ENCODE measurements around the gene OSBPL5. TPM values are rescaled to one million over a fixed set of nuclear protein-coding genes. Genes with fewer than 3 reads are reported as not detected.

OSBPL5 gene
- total RNA-seq, 1 donor from 2014 or later, result 16.6 TPM

DNA sequence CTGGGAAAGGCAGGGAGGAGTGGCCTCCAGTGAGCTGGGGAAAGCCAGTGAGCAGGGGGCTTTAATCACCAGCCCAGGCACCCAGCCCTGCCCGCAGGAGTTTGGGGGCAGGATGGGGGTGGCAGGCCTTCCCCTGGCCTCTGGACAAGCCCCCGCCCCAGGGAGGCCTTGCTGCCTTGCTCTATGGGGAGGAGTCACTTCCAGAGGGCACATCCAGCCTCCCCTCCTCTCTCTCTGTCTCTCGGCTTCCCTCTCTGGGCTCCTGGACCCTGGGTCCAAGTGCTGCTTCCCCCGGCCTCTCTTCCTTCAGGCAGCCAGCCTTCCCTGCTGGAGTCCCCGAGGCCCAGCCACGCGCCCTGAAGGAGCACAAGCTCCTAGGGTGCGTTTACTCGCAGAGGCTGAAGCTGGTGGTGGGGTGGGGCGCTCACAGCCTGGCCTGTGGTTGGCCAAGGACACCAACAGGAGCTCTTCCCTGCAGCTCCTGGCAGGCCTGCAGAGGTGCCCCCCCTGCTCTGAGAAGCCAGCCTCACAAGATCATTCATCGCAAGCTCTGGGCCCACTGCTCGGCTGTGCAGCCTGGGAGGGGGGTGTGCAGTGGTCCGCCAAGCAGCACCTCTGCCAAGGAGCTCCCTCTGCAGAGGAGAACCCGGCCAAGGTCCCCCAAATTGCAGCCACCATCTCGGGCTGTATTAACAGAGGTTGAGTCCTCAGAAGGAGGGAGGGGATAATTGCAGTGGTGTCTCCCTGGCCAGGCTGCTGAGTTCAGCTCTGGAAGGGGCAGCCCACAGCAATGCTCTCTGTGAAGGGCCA, 25.4 kb downstream of the OSBPL5 start:
- intact Hi-C loops (cut with DNase I), result no loop called here
- no peak for DNase-seq (ENCODE audit: low spot score)

DNA sequence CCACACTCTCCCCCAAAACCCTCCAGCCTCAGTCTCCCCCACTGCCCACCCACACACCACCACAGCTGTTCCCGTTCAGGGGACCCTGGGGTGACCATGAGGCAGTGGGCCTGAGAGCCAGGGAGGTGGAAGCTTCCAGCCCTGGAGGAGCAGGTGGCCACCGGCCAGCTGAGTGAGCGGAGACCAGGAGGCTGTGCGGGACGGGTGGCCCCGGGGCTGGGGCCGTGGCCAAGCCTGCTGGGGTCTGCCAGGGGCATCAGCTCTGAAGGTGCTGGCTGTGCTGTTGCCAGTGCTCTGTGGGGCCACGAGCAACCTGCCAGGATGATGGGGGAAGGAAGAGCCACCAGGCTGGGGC, 26.0 kb downstream of the OSBPL5 start:
- intact Hi-C loops (cut with DNase I), result no loop called here
- DNase-seq (ENCODE audit: low spot score), result no peak

DNA sequence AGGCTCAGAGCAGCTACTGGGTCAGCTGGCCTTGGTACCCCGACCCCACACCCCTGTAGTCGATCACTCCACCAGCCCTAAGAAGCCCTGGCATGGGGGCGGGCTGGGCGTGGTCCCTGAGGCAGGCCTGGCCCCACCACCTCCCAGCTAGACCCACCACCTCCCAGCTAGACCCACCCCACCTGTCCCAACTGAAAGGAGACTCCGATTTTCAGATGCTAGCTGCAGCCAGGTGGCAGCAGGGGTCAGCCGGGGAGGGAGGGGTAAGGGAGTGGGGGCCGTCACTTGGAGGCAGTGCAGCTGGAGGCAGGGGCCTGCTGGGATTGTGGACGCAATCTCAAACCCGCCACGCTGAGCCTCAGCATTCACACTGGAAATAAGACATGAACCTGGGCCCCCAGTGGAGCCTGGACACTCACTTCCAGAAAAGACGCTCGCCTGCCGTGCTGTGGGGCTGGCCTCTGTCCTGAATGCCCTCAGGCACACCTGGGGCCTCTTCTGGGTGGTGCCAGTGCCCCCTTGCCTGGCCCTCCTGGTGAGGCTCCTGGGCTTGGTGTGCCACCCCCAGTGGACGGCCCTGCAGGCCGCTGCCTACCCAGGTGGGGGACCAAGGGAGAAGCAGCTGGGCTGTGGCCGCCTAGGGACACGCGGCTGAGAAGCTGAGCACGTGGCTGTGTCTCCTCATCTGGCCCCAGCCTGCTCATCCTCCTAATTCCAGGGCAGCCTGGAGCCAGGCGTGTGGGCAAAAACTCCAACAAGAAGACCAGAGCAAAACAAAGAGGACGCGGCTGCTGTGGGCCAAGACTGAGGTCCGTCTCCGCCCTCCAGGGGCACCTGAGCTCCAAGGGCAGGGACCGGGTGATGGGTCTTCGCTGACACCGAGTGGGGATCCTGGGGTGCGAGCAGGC, 26.7 kb downstream of the OSBPL5 start:
- DNase-seq (ENCODE audit: low spot score), result no peak
- intact Hi-C loops (cut with DNase I), result no loop called here

DNA sequence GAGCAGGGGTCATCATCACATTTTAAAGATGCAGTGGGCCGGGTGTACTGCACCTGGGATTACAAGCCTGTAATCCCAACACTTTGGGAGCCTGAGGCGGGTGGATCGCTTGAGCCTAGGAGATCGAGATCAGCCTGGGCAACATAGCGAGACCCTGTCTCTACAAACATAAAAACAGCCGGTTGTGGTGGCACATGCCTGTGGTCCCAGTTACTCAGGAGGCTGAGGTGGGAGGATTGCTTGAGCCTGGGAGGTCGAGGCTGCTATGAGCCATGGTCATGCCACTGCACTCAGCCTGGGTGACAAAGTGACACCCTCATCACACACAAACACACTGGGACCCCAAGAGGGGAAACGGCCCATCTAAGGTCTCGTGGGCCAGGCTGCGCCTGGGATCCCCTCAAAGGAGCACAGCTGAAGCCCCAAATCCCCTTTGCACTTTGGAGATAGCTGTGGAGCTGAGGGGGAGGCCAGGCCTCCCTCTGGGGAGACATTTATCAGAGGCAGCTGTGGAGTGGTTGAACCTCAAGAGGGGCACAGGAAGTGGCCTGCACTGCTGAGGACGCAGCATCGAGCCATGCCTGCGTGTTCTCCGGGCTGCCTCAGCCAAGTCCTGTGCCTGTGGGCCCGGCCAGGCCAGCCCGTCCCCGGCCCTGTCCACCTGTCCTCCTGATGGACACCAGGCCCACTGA, 27.5 kb downstream of the OSBPL5 start:
- DNase-seq (ENCODE audit: low spot score), result peak; percentile 66
- intact Hi-C loops (cut with DNase I), result no loop called here

DNA sequence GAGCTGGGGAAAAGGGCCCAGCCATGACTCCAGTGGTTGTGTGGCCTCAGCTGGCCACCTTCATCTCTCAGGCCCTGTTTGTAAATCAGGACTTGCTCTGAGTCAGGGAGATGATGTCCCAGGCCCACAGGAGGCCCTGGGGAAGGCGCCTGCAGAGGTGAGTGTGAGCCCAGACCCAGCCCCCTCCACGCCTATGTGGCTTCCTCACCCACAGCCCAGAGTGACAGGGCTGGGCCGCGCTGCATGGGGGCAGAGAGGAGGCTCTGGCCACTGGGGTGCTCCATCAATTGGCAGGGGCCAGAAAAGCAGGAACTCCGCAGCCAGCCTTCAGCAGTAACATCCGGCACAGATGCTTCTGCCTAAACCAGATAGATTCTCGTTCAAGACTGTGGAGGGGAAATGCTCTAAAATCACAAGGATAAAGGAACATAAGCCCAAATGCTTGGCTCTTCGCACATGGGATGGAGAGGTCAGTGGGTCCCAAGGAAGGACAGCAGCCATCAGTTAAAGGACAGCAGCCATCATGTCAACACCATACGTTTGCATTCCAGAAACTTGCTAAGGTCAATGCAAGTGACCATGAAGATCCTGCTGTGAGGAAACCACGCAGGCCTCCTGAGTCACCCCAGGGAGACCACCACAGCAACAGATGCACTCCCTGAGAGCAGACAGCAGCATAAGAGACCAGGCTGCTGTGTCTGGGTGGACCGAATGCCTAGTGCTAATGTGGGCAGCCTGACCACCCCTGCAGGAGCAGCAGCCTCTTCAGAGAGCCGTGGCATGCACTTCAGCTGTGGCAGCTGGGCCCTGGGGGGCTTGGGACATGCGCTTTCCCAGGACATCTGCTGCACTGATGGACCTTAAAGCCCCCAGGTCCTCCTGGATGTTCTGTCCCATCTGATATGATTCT, 28.3 kb downstream of the OSBPL5 start:
- intact Hi-C loops (cut with DNase I), result no loop called here
- peak; percentile 60 for DNase-seq (ENCODE audit: low spot score)

DNA sequence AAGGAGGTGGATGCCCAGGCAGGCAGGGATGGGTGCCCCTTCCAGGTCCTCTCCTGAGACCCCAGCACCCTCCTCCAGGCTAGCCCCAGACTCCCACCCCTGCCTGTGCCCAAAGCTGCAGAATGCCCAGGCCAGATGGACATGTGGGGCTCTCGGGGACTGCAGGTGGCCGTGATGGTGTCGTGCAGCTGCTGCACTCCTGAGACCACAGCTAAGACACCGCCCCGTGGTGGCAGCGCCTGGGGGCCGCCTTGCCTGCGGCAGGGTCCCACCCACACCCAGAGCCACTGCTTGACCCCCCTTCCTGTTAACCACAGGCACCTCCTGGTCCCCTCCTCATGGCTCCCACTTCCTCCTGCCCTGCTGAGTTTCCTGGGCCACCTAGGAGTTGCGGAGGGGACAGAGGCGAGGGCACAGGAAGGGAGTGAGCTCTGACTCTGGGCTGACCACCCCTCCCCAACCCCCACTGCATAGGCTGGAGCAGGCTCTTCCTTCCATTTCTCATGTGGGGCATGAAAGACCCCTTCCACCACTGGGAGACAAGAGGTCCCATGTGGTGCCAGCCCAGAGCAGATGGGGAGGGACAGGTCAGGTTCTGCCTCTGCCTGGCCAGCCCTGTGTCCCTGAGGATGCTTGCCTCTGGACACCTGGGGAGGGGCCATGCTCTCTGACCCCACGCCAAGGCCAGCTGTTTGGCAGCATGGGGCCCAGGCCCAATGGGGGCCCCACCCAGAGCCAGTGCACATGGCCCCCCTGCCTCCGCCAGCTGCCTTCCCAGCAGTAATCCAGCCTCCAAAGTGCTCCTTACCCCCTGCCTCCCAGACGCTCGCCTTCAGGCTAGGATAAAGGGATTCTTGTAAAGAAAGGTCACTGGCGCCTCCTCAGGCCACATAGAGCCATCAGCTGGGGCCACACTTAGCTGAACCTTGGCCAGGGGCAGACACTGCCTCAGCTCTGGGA, 29.3 kb downstream of the OSBPL5 start:
- intact Hi-C loops (cut with DNase I), result no loop called here
- DNase-seq (ENCODE audit: low spot score), result peak; percentile 71

DNA sequence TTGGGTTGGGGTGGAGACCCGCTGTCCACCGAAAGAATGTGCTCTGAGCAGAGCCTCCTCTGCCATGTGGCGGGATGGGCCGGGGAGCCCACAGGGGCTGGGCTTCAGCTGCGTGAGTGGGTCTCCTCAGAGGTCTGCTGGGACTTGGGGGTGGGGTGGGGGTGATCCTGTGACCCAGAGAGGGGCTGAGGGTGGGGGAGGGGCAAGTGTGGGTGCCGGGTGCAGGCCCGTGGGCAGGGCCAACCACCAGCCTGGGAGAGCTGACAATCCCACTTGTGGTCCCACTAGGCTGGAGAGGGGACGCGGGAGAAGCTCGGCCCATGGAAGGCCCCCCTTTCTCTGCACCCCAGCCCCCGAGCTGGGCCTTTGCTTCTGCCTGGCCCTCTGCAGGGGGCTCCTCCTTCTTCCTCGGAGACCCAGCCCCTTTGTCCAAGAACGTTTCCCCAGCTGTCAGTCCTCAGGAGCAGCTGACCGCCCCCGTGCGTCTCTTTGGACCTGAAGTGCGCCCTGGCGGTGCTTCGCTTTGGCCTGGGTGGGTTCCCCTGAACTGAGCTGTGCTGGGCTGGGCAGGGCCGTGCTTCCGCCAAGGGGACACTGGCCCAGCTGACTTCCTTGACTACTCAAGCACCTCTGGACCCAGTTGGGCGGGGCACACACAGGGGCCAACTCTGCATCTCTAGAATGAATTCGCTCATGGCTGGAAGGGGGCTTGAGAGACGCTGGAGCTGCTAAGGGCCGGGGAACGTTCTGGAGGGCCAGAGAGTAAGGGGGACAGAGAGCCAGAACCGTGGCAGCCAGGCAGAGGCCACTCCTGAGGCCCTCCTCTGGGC, 30.2 kb downstream of the OSBPL5 start:
- intact Hi-C loops (cut with DNase I), result no loop called here

DNA sequence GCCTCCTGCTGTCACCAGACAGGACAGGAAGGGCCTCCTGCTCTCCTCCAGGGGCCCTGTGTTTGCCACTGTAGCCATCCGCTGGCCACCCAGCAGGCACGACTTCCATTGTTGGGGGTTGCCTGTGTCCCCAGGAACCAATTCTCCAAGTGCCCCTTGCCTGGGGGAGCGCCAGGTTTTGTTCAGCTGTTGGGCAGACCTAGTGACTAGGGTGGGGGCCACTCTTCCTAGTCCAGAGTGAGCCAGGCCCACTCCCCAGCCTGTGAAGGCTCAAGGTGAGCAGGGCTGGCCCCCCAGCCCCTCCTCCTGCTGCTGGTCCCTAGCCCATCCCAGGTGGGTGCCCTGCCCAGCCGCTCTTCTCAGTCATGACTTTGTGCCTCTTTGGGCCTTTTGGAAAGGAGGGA, 30.9 kb downstream of the OSBPL5 start:
- no peak for DNase-seq (ENCODE audit: low spot score)
- intact Hi-C loops (cut with DNase I), result no loop called here

More for the DNA sequence above, 30.2 kb downstream of the OSBPL5 start:
- peak; percentile 69 for DNase-seq (ENCODE audit: low spot score)

DNA sequence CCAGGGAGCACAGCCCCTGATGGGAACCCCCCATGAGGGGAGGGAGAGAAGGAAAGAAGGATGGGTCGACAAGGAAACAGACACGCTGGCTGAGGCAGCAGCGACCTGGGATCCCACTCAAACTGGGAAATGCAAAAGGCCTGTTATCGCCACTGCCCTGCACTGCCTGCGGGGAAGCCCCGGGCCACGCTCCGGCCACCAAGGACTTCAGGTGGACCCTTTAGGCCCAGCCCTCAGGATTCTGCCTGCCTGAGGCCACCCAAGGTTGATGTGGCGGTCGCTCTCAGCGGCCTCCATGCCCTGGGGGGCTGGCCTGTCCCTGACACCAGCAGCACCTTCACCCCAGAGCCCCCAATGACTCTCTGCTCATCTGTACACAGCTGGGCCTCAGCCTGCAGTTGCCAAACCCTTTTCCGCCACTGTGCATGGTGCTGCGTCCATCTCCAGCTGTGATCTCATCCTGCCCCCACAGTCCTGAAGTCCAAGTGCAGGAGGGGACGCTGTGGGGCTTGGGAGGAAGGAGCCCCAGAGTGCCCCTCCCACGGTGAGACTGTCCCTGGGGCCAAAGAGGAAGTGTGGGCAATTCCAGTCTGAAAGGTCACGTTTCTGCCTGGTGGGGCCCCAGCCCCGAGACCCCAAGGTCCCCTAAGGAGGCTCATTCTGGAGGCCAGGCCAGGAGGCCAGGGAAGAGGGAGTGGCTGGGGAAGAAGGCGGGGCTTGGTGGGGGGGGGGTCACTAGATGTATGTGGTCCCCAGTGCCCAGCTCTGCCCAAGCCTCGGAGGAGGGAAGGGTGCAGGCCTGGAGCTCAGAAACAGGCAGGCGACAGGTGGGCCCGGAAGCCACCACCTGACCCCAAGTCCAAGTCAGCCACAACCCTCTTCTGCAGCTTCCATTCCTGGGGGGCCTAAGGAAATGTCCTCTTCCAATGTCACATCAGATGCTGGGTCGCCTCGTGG, 31.6 kb downstream of the OSBPL5 start:
- intact Hi-C loops (cut with DNase I), result no loop called here
- DNase-seq (ENCODE audit: low spot score), result peak; percentile 72

DNA sequence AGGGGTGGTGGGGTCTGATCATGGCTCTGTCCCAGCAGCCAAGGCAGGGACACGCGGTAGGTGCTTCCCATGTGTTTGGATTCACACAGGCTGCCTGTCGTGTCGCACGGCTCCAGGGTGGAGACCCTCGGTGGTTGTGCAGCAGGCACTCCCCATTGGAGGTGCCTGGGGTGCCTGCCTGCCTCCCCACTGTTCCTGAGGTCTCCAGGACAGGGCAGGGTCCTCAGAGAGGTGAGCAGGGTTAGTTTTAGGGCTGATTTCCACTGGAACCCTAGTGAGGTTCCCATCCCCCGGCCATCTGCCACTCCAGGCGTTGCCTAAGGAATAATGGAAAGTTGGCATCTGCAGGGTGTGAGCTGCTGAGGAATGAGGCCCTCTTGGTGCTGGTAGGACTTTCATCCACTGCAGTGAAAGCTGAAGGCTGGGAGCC, 32.3 kb downstream of the OSBPL5 start:
- intact Hi-C loops (cut with DNase I), result no loop called here
- no peak for DNase-seq (ENCODE audit: low spot score)

DNA sequence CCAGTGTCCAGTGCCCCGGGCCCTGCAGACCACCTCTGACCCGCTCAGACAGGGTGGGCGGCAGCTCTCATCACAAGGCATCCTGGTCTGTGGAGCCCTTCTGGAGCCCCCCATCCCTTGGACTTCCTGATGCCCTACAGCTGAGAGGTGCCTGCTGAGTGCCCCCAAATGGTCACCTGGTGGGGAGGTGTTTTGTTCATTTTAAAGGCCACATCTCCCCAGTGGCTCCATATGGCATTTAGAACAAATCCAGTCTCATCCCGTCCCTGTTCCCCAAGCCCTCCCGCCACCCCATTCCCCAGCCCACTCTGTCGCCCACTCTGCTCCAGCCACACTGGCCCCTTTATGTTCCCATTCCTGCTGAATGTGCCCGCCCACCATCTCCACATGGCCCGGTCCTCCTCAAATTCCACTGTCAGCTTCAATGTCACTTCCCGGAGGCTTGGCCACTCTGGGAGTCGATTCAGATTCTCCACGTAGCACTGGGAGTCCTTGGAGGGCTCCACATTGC, 32.8 kb downstream of the OSBPL5 start:
- DNase-seq (ENCODE audit: low spot score), result no peak
- intact Hi-C loops (cut with DNase I), result no loop called here

DNA sequence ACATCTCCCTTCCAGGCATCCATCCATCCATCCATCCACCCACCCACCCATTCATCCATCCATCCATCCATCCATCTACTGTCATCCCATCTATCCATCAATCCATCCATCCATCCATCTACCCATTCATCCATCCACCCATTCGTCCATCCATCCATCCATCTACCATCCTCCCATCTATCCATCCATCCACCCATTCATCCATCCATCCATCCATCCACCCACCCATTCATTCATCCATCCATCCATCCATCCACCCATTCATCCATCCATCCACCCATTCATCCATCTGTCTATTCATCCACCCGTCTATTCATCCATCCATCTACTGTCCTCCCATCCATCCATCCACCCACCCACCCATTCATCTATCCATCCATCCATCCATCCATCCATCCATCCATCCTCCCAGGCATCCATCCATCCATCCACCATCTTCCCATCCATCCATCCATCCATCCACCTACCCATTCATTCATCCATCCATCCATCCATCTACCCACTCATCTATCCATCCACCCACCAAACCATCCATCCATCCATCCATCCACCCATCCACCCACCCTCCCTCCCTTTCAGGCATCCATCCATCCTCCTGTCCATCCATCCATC, 33.7 kb downstream of the OSBPL5 start:
- intact Hi-C loops (cut with DNase I), result no loop called here
- no peak for DNase-seq (ENCODE audit: low spot score)

DNA sequence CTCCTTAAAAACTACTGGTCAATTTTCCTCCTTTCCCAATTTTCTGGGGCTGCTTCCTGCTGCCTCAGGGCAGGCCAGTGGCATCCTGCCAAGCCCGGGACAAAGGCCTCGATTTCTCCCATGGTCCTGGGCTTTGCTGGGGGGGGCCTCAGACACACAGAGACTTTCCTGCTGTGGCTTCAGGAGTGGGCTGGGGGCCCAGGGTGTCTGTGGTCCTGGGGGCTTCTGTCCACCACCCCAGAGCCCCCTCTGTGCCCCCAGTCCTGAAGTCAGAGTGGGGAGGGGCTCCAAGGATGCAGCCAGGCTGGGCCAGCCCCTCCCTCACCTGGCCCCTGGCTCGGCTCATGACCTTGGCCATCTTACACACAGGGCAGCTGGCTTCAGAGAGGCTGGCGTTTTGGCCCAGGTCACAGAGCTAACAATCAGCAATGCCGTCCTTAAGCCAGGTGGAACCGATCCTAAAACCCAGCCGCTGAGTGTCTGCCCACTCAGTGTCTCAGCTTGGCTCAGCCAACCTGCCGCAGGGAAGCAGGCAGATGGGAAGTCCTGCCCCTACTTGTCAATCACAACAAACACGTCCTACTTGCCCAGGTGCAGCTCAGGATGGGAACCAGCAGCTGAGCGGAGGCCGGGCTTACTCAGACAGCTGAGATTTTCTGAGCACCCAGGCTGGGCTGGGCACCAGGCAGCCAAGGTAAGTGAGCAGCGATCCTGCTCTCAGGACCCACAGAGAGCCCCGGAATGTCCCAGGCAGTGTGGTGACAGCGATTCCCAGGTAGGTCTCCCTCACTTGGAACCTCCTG, 34.6 kb downstream of the OSBPL5 start:
- intact Hi-C loops (cut with DNase I), result no loop called here
- peak; percentile 72 for DNase-seq (ENCODE audit: low spot score)

DNA sequence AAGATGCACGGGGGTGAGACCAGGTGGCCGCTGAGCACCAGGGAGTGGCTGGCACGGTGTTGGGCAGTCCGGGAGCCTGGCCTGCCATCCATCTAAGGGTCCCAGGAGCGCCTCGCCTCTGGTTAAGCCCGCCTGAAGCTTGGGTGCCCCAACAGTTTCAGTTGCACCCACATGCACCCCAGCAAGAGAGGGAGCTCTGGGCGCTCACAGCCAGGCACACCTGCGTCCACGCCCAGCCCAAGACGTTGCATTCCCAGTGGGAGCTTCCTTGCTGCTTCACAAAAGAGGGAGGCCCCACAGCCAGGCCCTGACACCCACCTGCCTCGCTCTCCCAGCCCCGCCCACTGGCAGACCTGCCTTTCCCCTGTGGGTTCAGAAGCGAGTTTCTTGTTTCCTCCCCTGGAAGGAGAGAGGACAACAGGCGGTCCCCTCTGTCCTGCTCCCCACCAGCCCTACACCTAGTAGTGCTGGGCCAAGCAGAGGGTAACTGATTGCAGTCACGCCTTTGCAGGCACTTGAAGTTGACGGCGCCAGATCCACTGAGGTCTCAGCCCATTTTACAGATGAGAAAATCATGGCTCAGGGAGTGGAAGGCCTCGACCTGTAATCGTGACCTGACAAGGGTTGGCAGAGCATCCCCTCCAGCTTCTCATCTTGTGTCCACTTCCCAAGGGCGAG, 35.4 kb downstream of the OSBPL5 start:
- intact Hi-C loops (cut with DNase I), result loop anchor here (5.0 kb wide), 1 partner anchor 38 kb away; the partner anchor contains the start of gene OSBPL5

More for the DNA sequence above, 35.4 kb downstream of the OSBPL5 start:
- no peak for DNase-seq (ENCODE audit: low spot score)
